ENCODE results near the gene GUCY2F.

Gene GUCY2F

GRCh38 chrX:109374262-109374960, 107.5 kb downstream of the GUCY2F start:
- no peak for TF ChIP-seq EZH2 (optimal IDR thresholded peaks at IDR 0.05; ENCODE audit: low read depth, low read length)
- no peak for TF ChIP-seq EZH2phosphoT487 (IDR thresholded peaks at IDR 0.05; ENCODE audit: low read length)
- TF ChIP-seq CTCF (IDR thresholded peaks at IDR 0.05; ENCODE audit: low read length) = no peak
- Histone ChIP-seq H3K27me3 (replicated peaks; ENCODE audit: insufficient read depth, low read length) (no peaks in the 10 kb centered on the region), H3K79me2 (ENCODE audit: low read length) (no peaks in the 10 kb centered on the region), H3K27ac (ENCODE audit: low read length) (no peak overlapping the region), H3K4me2 (ENCODE audit: low read depth, low read length) (no peak overlapping the region), H3K4me3 (ENCODE audit: low read length) (no peak overlapping the region), H3F3A (ENCODE audit: insufficient read depth, low read length) (no peaks in the 10 kb centered on the region), H2AFZ (ENCODE audit: low read length) (no peak overlapping the region), H3K9me2 (replicated peaks; ENCODE audit: insufficient read depth, low read length) (no peaks in the 10 kb centered on the region), H3K36me3 (replicated peaks; ENCODE audit: insufficient read depth, low read length) (no peaks in the 10 kb centered on the region), H3K9me3 (replicated peaks; ENCODE audit: insufficient read depth, low read length) (no peaks in the 10 kb centered on the region), H4K20me1 (ENCODE audit: insufficient read depth, low read length) (no peaks in the 10 kb centered on the region), H3K9ac (ENCODE audit: low read length) (no peak overlapping the region), H3K4me1 (ENCODE audit: low read length) (no peaks in the 10 kb centered on the region)
- DNase-seq = no peak

DNA sequence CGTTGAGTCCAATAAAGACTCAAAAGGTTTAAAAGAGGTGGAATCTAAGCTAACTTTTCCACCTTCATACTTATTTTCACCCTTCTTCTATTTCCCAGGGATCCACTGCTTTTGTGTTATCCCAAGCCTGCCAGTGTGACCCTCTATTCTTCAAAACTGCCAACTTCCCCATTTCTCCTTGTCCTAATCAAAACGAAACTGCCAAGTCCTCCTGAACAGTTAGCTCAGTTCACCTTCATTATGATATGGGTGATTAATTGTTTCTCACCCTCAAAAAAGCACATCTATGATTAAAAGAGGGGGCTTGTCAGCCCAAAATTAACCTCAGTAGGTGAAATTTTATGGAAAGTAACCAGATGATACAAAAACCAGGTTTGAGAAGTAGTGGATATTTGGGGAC, 108.4 kb downstream of the GUCY2F start:
- Histone ChIP-seq H3K4me3 (ENCODE audit: low read length) (no peak overlapping the region), H3K9me2 (replicated peaks; ENCODE audit: insufficient read depth, low read length) (no peaks in the 10 kb centered on the region), H3K9me3 (replicated peaks; ENCODE audit: insufficient read depth, low read length) (no peaks in the 10 kb centered on the region), H3K36me3 (replicated peaks; ENCODE audit: insufficient read depth, low read length) (no peaks in the 10 kb centered on the region), H2AFZ (ENCODE audit: low read length) (no peak overlapping the region), H3K27ac (ENCODE audit: low read length) (no peak overlapping the region), H4K20me1 (ENCODE audit: insufficient read depth, low read length) (no peaks in the 10 kb centered on the region), H3K4me1 (ENCODE audit: low read length) (no peaks in the 10 kb centered on the region), H3K4me2 (ENCODE audit: low read depth, low read length) (no peak overlapping the region), H3F3A (ENCODE audit: insufficient read depth, low read length) (no peaks in the 10 kb centered on the region), H3K27me3 (replicated peaks; ENCODE audit: insufficient read depth, low read length) (no peaks in the 10 kb centered on the region), H3K79me2 (ENCODE audit: low read length) (no peaks in the 10 kb centered on the region), H3K9ac (ENCODE audit: low read length) (no peak overlapping the region)
- DNase-seq = no peak
- no peak for TF ChIP-seq CTCF (IDR thresholded peaks at IDR 0.05; ENCODE audit: low read length)

DNA sequence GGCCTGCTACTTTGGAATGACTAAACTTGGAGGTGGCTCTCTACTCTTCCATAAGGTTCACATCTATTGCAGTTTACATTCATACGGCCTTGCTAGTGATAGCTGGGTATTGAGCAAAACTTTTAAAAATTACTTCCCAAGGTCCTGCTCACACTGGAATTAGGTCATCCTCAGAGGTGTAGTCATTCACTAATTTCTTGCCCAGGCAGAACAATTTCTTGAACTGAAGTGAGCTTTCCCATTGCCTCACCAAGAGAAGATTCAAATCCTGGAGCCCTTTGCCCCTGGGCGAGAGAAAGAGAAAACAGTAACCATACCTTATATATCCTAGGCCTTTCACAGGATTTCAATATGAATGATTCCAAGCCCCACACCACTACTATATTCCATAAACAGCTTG, 109.2 kb downstream of the GUCY2F start:
- H2AFZ ChIP-seq (ENCODE audit: low read length) = no peak overlapping the region
- DNase-seq = no peak
- no peaks in the 10 kb centered on the region for H4K20me1 ChIP-seq (ENCODE audit: insufficient read depth, low read length)
- no peaks in the 10 kb centered on the region for H3K79me2 ChIP-seq (ENCODE audit: low read length)
- no peak overlapping the region for H3K27ac ChIP-seq (ENCODE audit: low read length)
- H3K36me3 ChIP-seq (replicated peaks; ENCODE audit: insufficient read depth, low read length) = no peaks in the 10 kb centered on the region
- H3K9me2 ChIP-seq (replicated peaks; ENCODE audit: insufficient read depth, low read length) = no peaks in the 10 kb centered on the region
- H3K4me2 ChIP-seq (ENCODE audit: low read depth, low read length) = no peak overlapping the region
- H3K9me3 ChIP-seq (replicated peaks; ENCODE audit: insufficient read depth, low read length) = no peaks in the 10 kb centered on the region
- no peaks in the 10 kb centered on the region for H3K27me3 ChIP-seq (replicated peaks; ENCODE audit: insufficient read depth, low read length)
- TF ChIP-seq EZH2 (optimal IDR thresholded peaks at IDR 0.05; ENCODE audit: low read depth, low read length) (no peak), CTCF (IDR thresholded peaks at IDR 0.05; ENCODE audit: low read length) (no peak), EZH2phosphoT487 (IDR thresholded peaks at IDR 0.05; ENCODE audit: low read length) (no peak)
- H3K4me3 ChIP-seq (ENCODE audit: low read length) = no peak overlapping the region
- H3K4me1 ChIP-seq (ENCODE audit: low read length) = no peaks in the 10 kb centered on the region
- H3K9ac ChIP-seq (ENCODE audit: low read length) = no peak overlapping the region
- H3F3A ChIP-seq (ENCODE audit: insufficient read depth, low read length) = no peaks in the 10 kb centered on the region

Measured in MM.1S (cell line).